GM23338 (cell line): Measurements from ENCODE around the gene PAQR9. TPM values are rescaled to one million over a fixed set of nuclear protein-coding genes. Genes with fewer than 3 reads are reported as not detected.

Experiments used
- ATAC-seq: fragments of 200-7000 bp; cut with Tn5 transposase; 3 replicates; pipeline ENCODE4 v1.9.1; 2020
- DNase-seq: peaks from one replicate; pipeline ENCODE4 v3.0.0-alpha.2; 2015; ENCODE audit warnings: low spot score
- H2AFZ ChIP-seq: fragments of 200-600 bp; sonication (generic); 2 replicates; pipeline ENCODE4 v1.8.0; 2016; ENCODE audit warnings: antibody characterized with exemption, mild to moderate bottlenecking, moderate library complexity
- H3F3A ChIP-seq: fragments of 200-600 bp; sonication (generic); replicated peaks from 2 replicates; pipeline ENCODE4 v1.8.0; 2017; ENCODE audit warnings: antibody characterized with exemption, mixed run types, low read depth
- H3K27ac ChIP-seq: fragments of 200-600 bp; sonication (generic); 2 replicates; pipeline ENCODE4 v1.6.1; 2016; ENCODE audit warnings: low read depth
- H3K27me3 ChIP-seq: fragments of 200-600 bp; sonication (generic); 2 replicates; pipeline ENCODE4 v1.8.0; 2016; ENCODE audit warnings: mild to moderate bottlenecking, mixed run types, moderate library complexity; ENCODE audit not compliant: insufficient read depth
- H3K36me3 ChIP-seq: fragments of 200-600 bp; sonication (generic); 2 replicates; pipeline ENCODE4 v1.8.0; 2016; ENCODE audit warnings: mild to moderate bottlenecking; ENCODE audit not compliant: insufficient read depth
- H3K4me1 ChIP-seq: fragments of 200-600 bp; sonication (generic); 2 replicates; pipeline ENCODE4 v1.8.0; 2016; ENCODE audit warnings: mild to moderate bottlenecking, moderate library complexity; ENCODE audit not compliant: insufficient read depth
- H3K4me2 ChIP-seq: fragments of 200-600 bp; sonication (generic); 2 replicates; pipeline ENCODE4 v1.7.1; 2017; ENCODE audit warnings: mixed run types
- H3K4me3 ChIP-seq: fragments of 200-600 bp; sonication (generic); 2 replicates; pipeline ENCODE4 v1.6.1; 2016; ENCODE audit warnings: mixed run types
- H3K79me2 ChIP-seq: fragments of 200-600 bp; sonication (generic); replicated peaks from 2 replicates; pipeline ENCODE4 v1.8.0; 2017; ENCODE audit warnings: mild to moderate bottlenecking; ENCODE audit not compliant: insufficient read depth
- H3K9me2 ChIP-seq: fragments of 200-600 bp; sonication (generic); 2 replicates; pipeline ENCODE4 v1.8.0; 2017; ENCODE audit not compliant: insufficient read depth
- H4K20me1 ChIP-seq: fragments of 200-600 bp; sonication (generic); replicated peaks from 2 replicates; pipeline ENCODE4 v1.8.0; 2017; ENCODE audit warnings: mild to moderate bottlenecking; ENCODE audit not compliant: insufficient read depth
- H3K27ac Mint-ChIP-seq: 2 replicates; pipeline ENCODE4 v1.8.0; 2020; ENCODE audit warnings: inconsistent platforms, mild to moderate bottlenecking, moderate library complexity, mixed read lengths
- H3K27me3 Mint-ChIP-seq: 3 replicates; pipeline ENCODE4 v1.8.0; 2022; ENCODE audit warnings: low read depth, mild to moderate bottlenecking, moderate library complexity, mixed read lengths, inconsistent platforms; ENCODE audit not compliant: insufficient read depth, poor library complexity
- H3K36me3 Mint-ChIP-seq: 3 replicates; pipeline ENCODE4 v1.8.0; 2021; ENCODE audit warnings: low read depth, mild to moderate bottlenecking, inconsistent platforms, moderate library complexity, mixed read lengths
- H3K4me1 Mint-ChIP-seq: 3 replicates; pipeline ENCODE4 v1.8.0; 2020; ENCODE audit warnings: mild to moderate bottlenecking, inconsistent platforms, mixed read lengths
- H3K4me3 Mint-ChIP-seq: 3 replicates; pipeline ENCODE4 v1.8.0; 2021; ENCODE audit warnings: moderate library complexity, mild to moderate bottlenecking, inconsistent platforms, mixed read lengths
- H3K9me3 Mint-ChIP-seq: 3 replicates; pipeline ENCODE4 v1.8.0; 2020; ENCODE audit warnings: moderate library complexity, mild to moderate bottlenecking, inconsistent platforms, mixed read lengths
- CTCF ChIP-seq, 2 experiments: fragments of 200-600 bp in 1 of 2; sonication (generic) in 1 of 2; conservative IDR thresholded peaks; 2 replicates each; pipeline versions ENCODE4 v1.5.1 to v1.6.1; 2016 to 2017; ENCODE audit warnings: antibody characterized with exemption in 2 of 2, low read depth in 2 of 2, mild to moderate bottlenecking in 2 of 2, moderate library complexity in 1 of 2
- NANOG ChIP-seq: IDR thresholded peaks from 2 replicates; pipeline ENCODE4 v1.6.1; 2016; ENCODE audit warnings: antibody characterized with exemption, borderline replicate concordance
- STAT1 ChIP-seq: IDR thresholded peaks from one replicate; pipeline ENCODE4 v1.6.1; 2016; ENCODE audit warnings: antibody characterized with exemption; ENCODE audit not compliant: unreplicated experiment
- ZNF114 ChIP-seq: fragments of 250-450 bp; sonication (Bioruptor Pico); IDR thresholded peaks from 2 replicates; pipeline ENCODE4 v1.5.0; 2020; ENCODE audit warnings: mild to moderate bottlenecking, moderate library complexity
- ZNF462 ChIP-seq: fragments of 250-450 bp; sonication (Bioruptor Pico); IDR thresholded peaks from 2 replicates; pipeline ENCODE4 v1.5.0; 2020; ENCODE audit warnings: mild to moderate bottlenecking, moderate library complexity
- polyA plus RNA-seq: library from polyadenylated mRNA; unstranded; fragments of >200 nt; fragmentation: Nextera tagmentation; extraction: Ambion mirVana; gene quantifications from 2 replicates; pipeline ENCODE4 v1.2.1, GENCODE V29; 2016
- total RNA-seq: library from RNA; depleted of rRNA; stranded (reverse); fragments of >200 nt; shearing (Covaris generic); gene quantifications from 2 replicates; pipeline ENCODE4 v1.2.3, GENCODE V29; 2014

The PAQR9 gene
- total and polyA plus RNA-seq, 2 experiments from 2014 or later = 2.0 to 2.3 TPM

- no peak for TF ChIP-seq ZNF462 (CRISPR knock-in tag)
- TF ChIP-seq CTCF (conservative IDR thresholded peaks at IDR 0.05; ENCODE audit: low read depth in 2 of 2) = no peak
Measured at GRCh38 chr3:142984255-142984654, 20.8 kb upstream of the PAQR9 start (continued).

GRCh38 chr3:142983318-142983717 lies 19.8 kb upstream of the PAQR9 start:
- no peak overlapping the region for H3K27ac ChIP-seq
- Mint-ChIP-seq H3K27me3 (peaks cover 3% of the 10 kb centered on the region), H3K27ac (no peak overlapping the region), H3K9me3 (no peaks in the 10 kb centered on the region), H3K4me3 (no peak overlapping the region), H3K4me1 (peaks cover 27% of the 10 kb centered on the region), H3K36me3 (no peaks in the 10 kb centered on the region)
- no peaks in the 10 kb centered on the region for H3F3A ChIP-seq
- DNase-seq = no peak
- H4K20me1 ChIP-seq = no peaks in the 10 kb centered on the region
- H3K4me2 ChIP-seq = no peak overlapping the region
- H3K27me3 ChIP-seq = no peaks in the 10 kb centered on the region
- ATAC-seq = no peak
- H2AFZ ChIP-seq = no peak overlapping the region
- H3K4me1 ChIP-seq = peaks cover 16% of the 10 kb centered on the region
- H3K9me2 ChIP-seq = no peaks in the 10 kb centered on the region
- no peaks in the 10 kb centered on the region for H3K36me3 ChIP-seq
- no peak overlapping the region for H3K4me3 ChIP-seq
- H3K79me2 ChIP-seq = no peaks in the 10 kb centered on the region
- TF ChIP-seq STAT1 (no peak), CTCF (conservative IDR thresholded peaks at IDR 0.05; ENCODE audit: low read depth in 2 of 2) (no peak), NANOG (no peak), ZNF114 (CRISPR knock-in tag) (no peak), ZNF462 (CRISPR knock-in tag) (no peak)
